GM18867 (cell line): ENCODE results near the gene HUWE1.

ENCODE experiments used
- ATAC-seq: cut with Tn5 transposase; IDR thresholded peaks from one replicate; pipeline ENCODE4 v1.9.1; 2021; ENCODE audit warnings: mild to moderate bottlenecking, moderate library complexity; ENCODE audit not compliant: unreplicated experiment

HUWE1 gene

DNA sequence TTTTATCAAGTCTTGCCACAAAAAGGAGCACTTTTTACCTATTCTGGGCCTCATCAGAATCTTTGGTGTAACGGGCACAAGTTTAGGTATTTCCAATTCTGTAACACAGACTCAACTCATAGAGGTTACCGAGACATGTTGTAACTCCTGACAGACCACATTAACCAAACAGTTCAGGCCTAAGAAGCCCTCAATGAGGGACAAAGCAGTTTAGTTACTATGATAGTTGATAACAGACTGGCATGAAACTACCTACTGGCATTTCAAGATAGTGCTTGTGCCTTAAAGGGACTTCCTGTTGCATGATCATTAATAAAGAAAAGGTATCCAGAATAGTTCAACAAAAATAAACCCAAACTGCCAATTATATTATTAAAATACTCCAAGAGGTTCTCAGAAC, 64.1 kb downstream of the HUWE1 start:
- ATAC-seq = no peak

DNA sequence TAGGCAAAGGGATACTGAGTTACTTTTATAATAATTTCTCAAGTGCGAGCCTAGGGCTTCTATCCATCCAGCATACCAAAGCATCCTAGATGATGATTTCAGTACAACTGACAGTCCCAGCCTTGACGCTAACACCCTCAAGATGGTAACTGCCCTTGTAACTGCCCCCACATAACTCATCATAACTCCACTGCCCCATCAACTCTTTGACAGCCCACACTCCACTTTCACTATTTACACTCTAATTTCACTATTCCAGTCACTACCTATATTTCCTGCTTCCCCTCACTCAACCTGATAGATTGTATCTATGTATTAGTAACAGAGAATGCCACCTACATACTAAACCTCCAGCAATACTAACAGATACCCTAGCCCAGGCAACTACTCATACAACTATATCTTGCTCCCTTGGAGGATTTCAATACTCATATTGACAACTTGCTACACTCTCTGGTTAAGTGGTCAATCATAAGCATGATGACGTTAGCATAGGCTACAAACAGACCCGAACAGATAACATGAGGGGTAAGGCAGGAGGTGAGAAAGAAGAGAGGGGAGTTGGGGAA, 65.0 kb downstream of the HUWE1 start:
- ATAC-seq = no peak

DNA sequence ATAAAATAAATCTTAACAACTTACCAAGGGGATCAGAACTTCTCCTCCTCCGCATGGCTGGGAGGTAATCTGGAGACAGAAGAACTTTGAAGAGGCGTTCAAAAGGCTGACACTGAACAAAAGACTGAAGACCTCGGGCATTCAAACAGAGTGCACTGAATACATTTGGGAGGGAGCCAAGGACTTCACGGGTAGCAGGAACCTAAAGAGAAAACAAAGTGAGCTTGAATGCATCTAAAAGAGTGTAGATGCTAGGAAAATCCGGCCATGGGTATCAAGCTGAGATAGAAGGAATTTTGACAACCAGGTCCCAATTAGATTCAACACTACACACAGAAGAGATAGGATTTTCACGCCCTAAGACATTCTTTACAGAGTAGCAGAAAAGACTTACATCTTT, 69.6 kb downstream of the HUWE1 start:
- no peak for ATAC-seq

DNA sequence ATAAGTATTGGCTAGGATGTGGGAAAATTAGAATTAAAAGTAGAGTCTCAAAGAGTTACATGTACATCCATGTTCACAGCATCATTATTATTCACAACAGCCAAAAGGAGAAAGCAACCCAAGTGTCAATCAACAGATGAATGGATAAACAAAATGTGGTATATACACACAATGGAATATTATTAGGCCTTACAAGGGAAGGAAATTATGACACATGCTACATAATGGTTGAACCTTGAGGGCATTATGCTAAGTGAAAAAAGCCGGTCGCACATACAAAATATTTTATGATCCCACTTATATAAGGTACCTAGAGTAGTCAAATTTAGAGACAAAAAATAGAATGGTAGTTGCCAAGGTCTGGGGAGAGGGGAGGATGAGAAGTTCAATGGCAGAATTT, 80.1 kb downstream of the HUWE1 start:
- no peak for ATAC-seq

- no peak for ATAC-seq
Measured at GRCh38 chrX:53605004-53605403, 81.5 kb downstream of the HUWE1 start.

GRCh38 chrX:53599781-53600396, 86.6 kb downstream of the HUWE1 start:
- ATAC-seq = no peak

GRCh38 chrX:53598169-53598568, 88.3 kb downstream of the HUWE1 start:
- no peak for ATAC-seq

- ATAC-seq = no peak
Measured at GRCh38 chrX:53595266-53595810, 91.2 kb downstream of the HUWE1 start.

GRCh38 chrX:53594354-53594753, 92.2 kb downstream of the HUWE1 start:
- no peak for ATAC-seq

DNA sequence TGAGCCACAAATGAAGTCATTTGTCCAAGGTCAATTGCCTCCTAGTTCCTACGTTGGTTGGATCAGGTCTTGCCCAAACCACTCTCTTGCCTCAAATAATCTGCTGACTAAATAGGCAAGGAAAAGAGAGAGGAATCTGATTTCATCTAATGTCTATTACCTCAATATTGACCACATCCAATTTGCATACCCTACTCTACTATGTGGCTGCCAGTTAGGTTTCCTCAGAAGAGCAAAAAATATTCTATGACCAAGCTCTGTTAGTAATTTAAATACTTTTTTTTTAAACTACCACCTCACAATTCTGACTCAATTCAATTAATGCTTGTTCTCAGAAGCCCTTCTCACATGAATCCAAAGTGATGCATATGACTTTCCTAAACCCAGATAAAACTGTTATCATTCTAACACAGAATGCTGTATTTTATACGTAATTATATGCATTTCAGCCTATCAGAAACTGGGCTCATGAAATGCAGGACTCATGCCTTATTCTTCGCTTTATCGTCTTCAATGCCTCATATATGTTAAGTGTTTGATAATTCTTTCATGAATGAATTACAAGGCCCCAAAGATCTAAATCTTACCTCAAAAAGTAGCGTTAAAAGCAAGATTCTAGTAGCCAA, 98.6 kb downstream of the HUWE1 start:
- ATAC-seq = no peak

DNA sequence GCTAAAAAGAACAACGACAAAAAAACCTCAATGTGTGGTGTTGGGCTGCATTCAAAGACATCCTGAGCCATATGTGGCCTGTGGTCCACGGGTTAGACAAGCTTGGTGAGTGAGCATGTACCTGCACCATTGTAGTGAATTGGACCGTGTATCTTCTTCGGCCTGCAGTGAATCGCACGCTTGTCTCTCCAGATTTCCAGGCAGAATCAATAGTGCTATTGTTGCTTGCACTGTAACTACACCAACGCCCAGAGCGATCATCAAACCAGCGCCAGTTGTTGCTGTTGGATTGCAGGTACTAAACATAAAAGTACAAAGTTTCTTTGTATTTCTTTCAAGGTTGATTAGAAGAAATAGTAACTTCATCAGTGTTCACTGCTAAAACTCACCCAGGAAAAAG, 101.6 kb downstream of the HUWE1 start:
- ATAC-seq = no peak

DNA sequence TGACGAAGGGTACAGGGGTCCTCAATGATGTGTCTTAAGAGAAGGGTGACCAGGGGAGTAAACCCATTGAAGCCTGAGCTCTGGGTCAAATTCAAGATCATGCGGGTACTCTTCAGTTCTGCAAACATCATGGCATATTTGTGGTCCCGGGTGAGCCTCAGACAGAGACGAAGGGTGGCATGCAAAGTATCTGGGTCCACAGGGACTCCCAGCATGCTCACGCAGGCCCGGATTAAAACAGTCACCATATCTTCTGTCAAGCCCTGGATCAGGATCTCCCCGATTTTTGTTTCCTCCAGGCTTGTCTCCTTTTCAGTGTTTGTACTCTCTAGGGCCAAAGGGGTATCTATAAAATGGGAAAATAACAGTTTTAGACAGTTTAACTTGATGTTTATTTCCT, 102.9 kb downstream of the HUWE1 start:
- ATAC-seq = no peak

- ATAC-seq = no peak
Measured at GRCh38 chrX:53580742-53581504, 105.6 kb downstream of the HUWE1 start.

DNA sequence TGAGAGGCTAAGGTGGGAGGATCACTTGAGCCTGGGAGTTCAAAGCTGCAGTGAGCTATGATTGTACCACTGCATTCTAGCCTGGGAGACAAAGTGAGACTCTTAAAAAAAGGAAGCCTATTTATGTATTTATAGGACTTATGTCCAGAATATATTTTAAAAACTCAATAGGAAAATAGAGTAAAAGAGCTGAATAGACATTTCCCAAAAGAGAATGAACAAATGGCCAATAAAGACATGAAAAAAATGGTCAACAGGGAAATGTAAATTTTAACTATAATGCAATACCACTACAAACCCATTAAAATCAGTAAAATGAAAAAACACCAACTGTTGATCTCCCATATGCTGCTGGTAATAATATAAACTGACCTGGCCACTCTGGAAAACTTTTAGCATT, 115.0 kb downstream of the HUWE1 start:
- no peak for ATAC-seq

- ATAC-seq = no peak
Measured at GRCh38 chrX:53563324-53563723, 123.2 kb downstream of the HUWE1 start.

DNA sequence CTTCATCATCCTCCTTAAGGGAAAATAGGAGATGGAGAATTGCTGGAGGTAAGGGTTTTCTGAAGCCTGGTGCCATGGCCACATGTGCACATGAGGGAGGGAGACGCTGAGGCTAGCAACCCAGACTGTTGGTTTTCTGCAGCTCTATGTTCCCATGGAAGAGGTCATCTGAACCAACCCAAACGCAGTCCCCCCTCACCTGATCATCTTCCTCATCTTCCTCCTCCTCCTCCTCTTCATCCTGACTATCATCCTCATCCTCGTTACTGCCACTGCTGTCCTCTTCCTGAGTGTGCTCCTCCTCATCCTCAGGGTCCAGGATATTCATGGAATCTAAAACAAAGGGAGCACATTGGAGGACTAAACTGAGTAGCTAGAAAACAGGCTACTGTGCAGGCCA, 124.6 kb downstream of the HUWE1 start:
- no peak for ATAC-seq

DNA sequence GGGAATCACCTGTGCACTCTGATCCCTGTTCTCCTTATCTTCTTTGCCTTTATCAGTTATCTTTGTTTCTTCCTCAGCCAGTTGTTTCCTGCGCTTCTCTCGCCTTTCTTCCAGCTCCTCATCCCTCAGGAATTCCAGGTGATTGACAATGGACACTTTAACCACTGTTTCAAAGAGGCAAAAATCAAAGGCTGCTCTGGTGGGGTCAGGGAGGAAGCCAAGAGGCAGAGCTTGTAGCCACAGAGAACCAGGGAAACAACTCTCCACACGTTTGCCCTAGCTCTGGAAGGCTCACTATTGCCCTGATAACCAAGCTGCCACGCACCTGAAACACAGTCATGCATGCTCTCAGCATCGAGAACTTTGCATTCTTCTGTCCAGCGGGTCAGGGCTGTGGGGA, 127.9 kb downstream of the HUWE1 start:
- ATAC-seq = no peak

DNA sequence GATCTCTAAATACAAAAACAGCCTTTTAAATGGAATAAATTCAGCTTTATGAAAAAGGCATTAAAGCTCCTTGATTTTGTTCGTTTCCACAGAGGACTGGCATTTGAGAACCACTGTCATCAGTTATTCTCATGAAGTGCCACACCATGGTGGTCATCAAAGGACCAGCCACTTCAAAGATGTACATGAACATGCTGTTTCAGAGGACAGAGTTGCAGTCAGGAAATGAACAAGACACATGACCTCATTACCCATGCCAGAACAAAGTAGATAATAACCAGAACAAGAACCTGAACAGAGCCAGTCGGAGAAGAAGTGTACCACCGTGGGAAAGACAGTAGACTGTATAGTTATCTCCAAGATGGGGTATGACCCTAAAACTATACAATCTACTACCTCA, 129.7 kb downstream of the HUWE1 start:
- no peak for ATAC-seq

DNA sequence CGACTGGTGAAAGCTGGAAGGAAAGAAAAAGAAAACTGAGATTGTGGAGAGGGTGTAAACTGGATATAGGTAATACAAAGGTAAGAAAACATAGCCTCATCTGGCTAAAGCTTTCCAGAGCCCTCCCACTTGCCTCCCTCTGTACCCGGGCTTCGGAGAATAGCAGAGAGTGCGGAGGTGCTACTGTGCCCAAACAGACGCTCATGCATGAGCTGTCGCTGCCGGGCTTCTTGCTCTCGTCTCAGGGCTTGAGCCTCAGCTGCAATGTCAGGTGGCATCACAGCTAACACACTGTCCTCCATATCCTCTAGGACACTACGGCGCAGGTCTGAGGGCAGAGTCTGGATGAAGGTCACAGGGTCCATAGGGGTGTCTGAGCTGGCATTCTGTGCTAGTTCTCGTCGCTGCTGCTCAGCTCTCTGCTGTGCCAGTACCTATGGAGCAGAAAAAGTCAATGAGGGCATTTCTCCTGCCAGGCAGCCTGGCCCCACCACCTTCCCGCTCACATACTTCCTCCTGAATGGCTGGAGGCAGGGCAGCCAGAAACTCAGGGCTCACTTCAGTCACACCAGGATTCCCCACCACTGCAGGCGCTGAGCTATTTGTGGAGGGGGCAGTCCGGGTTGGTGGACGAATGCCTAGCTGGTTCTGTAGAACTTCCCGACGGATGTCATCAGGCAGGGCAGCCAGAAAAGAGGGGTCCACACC, 135.6 kb downstream of the HUWE1 start:
- ATAC-seq = no peak

- no peak for ATAC-seq
Measured at GRCh38 chrX:53547668-53548067, 138.9 kb downstream of the HUWE1 start.

- no peak for ATAC-seq
Measured at GRCh38 chrX:53544936-53545335, 141.6 kb downstream of the HUWE1 start.
